OCI-LY3 (cell line): Measurements from ENCODE around the gene GLCE.

Experiments used
- CTCF ChIP-seq: fragments of 200-600, 300-600 bp; sonication (generic); IDR thresholded peaks from 2 replicates; pipeline ENCODE4 v1.5.1; 2014; ENCODE audit warnings: antibody characterized with exemption, low read length, low read depth
- EZH2phosphoT487 ChIP-seq: fragments of 200-600 bp; shearing (Covaris generic); IDR thresholded peaks from 2 replicates; pipeline ENCODE4 v1.6.1; 2018; ENCODE audit warnings: antibody characterized with exemption, mixed run types, low read depth

GRCh38 chr15:69148465-69148864 is 12.0 kb upstream of the GLCE start:
- TF ChIP-seq CTCF (no peak), EZH2phosphoT487 (no peak)
